GM19025 (cell line): ENCODE data around the gene CSNK1E.
"Not testable (repeated sequence)": the region's sequence is repeated elsewhere in the genome, so short reads cannot be mapped to it uniquely, and the experiment has no call there.

Source experiments
- ATAC-seq: cut with Tn5 transposase; IDR thresholded peaks from one replicate; pipeline ENCODE4 v1.9.1; 2021; ENCODE audit warnings: mild to moderate bottlenecking, low read depth, moderate library complexity; ENCODE audit not compliant: unreplicated experiment

The CSNK1E gene

GRCh38 chr22:38317122-38317994 lies at the start of gene CSNK1E:
Gene CSNK1E (minus strand): TSS chr22:38317433. CDS start chr22:38314157, 3,276 bp downstream.
- no peak for ATAC-seq

GRCh38 chr22:38365829-38366228 lies 48.6 kb upstream of the CSNK1E start:
- not testable (repeated sequence) for ATAC-seq

- ATAC-seq = not testable (repeated sequence)
Measured at GRCh38 chr22:38365174-38365573, 47.9 kb upstream of the CSNK1E start.

GRCh38 chr22:38360560-38360959 lies 43.3 kb upstream of the CSNK1E start:
- ATAC-seq = not testable (repeated sequence)

- ATAC-seq = not testable (repeated sequence)
Measured at GRCh38 chr22:38359817-38360216, 42.6 kb upstream of the CSNK1E start.

- not testable (repeated sequence) for ATAC-seq
Measured at GRCh38 chr22:38357971-38358370, 40.7 kb upstream of the CSNK1E start.

- ATAC-seq = no peak
Measured at GRCh38 chr22:38355275-38355674, 38.0 kb upstream of the CSNK1E start.

- ATAC-seq = no peak
Measured at GRCh38 chr22:38353701-38354100, 36.5 kb upstream of the CSNK1E start.

- ATAC-seq = no peak
Measured at GRCh38 chr22:38353142-38353629, 36.0 kb upstream of the CSNK1E start.

- ATAC-seq = no peak
Measured at GRCh38 chr22:38352436-38352835, 35.2 kb upstream of the CSNK1E start.

GRCh38 chr22:38350444-38351359 lies 33.5 kb upstream of the CSNK1E start:
- ATAC-seq = no peak

GRCh38 chr22:38348751-38349496 lies 31.7 kb upstream of the CSNK1E start:
- ATAC-seq = no peak

GRCh38 chr22:38347944-38348750 lies 30.9 kb upstream of the CSNK1E start:
- ATAC-seq = no peak

GRCh38 chr22:38347181-38347943 lies 30.1 kb upstream of the CSNK1E start:
- no peak for ATAC-seq

- no peak for ATAC-seq
Measured at GRCh38 chr22:38346506-38346905, 29.3 kb upstream of the CSNK1E start.

GRCh38 chr22:38345782-38346181 lies 28.5 kb upstream of the CSNK1E start:
- no peak for ATAC-seq

GRCh38 chr22:38339893-38340292 lies 22.7 kb upstream of the CSNK1E start:
- ATAC-seq = not testable (repeated sequence)

- ATAC-seq = no peak
Measured at GRCh38 chr22:38338772-38339379, 21.6 kb upstream of the CSNK1E start.
